Chondrocyte (in vitro differentiated cells): ENCODE results near the gene HSD17B12. TPM values are rescaled to one million over a fixed set of nuclear protein-coding genes. Genes with fewer than 3 reads are reported as not detected.

Experiments
- DNase-seq: peaks from one replicate; pipeline ENCODE4 v3.0.0; 2021; ENCODE audit warnings: mixed read lengths, low spot score
- H3K27ac Mint-ChIP-seq: one replicate; pipeline ENCODE4 v1.8.0; 2021; ENCODE audit warnings: mild to moderate bottlenecking, moderate library complexity, mixed read lengths; ENCODE audit not compliant: unreplicated experiment
- H3K27me3 Mint-ChIP-seq: 2 replicates; pipeline ENCODE4 v1.8.0; 2021; ENCODE audit warnings: low read depth, mixed read lengths
- H3K36me3 Mint-ChIP-seq: 2 replicates; pipeline ENCODE4 v1.8.0; 2021; ENCODE audit warnings: low read depth, mixed read lengths
- H3K4me1 Mint-ChIP-seq: 2 replicates; pipeline ENCODE4 v1.8.0; 2021; ENCODE audit warnings: low read depth, mild to moderate bottlenecking, mixed read lengths
- H3K4me3 Mint-ChIP-seq: one replicate; pipeline ENCODE4 v1.8.0; 2021; ENCODE audit warnings: mild to moderate bottlenecking, moderate library complexity, mixed read lengths; ENCODE audit not compliant: unreplicated experiment
- H3K9me3 Mint-ChIP-seq: 2 replicates; pipeline ENCODE4 v1.8.0; 2021; ENCODE audit warnings: low read depth, mixed read lengths
- total RNA-seq: library from RNA; stranded (reverse); gene quantifications from 3 replicates; pipeline ENCODE4 v1.2.1, GENCODE V29; 2021
- TF ChIP-seq, protein P1 (sequence below): fragments of 200-600 bp; sonication (generic); IDR thresholded peaks from 2 replicates; pipeline ENCODE4 v1.5.0; 2021; ENCODE audit warnings: antibody characterized with exemption, mild to moderate bottlenecking, moderate library complexity

The HSD17B12 gene
- total RNA-seq, 1 donor from 2014 or later, result 89.3 TPM

DNA sequence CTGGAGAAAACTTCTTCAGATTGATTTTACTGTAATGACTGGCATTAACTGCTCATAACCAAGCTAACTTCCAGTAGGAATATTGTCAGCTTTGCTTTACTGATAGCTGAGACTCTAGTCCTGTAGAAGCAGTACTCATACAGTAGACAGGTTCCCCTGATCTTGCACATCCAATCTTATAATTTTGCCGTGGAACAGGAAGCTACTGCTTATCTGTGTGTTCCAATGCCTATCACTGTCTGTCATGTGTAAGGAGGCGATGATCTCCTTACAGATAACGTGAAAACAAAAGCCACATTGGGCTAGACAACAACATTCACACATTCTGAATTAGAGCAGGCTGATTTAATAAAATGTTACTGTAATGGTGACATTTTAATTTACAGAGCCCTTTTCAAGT, 13.2 kb downstream of the HSD17B12 start:
- Mint-ChIP-seq H3K27me3 (no peaks in the 10 kb centered on the region), H3K4me1 (peaks cover 13% of the 10 kb centered on the region), H3K9me3 (no peaks in the 10 kb centered on the region), H3K27ac (no peak overlapping the region), H3K4me3 (no peak overlapping the region), H3K36me3 (peaks cover 4% of the 10 kb centered on the region)
- TF ChIP-seq, protein P1, sequence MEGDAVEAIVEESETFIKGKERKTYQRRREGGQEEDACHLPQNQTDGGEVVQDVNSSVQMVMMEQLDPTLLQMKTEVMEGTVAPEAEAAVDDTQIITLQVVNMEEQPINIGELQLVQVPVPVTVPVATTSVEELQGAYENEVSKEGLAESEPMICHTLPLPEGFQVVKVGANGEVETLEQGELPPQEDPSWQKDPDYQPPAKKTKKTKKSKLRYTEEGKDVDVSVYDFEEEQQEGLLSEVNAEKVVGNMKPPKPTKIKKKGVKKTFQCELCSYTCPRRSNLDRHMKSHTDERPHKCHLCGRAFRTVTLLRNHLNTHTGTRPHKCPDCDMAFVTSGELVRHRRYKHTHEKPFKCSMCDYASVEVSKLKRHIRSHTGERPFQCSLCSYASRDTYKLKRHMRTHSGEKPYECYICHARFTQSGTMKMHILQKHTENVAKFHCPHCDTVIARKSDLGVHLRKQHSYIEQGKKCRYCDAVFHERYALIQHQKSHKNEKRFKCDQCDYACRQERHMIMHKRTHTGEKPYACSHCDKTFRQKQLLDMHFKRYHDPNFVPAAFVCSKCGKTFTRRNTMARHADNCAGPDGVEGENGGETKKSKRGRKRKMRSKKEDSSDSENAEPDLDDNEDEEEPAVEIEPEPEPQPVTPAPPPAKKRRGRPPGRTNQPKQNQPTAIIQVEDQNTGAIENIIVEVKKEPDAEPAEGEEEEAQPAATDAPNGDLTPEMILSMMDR, result no peak
- DNase-seq, result no peak

DNA sequence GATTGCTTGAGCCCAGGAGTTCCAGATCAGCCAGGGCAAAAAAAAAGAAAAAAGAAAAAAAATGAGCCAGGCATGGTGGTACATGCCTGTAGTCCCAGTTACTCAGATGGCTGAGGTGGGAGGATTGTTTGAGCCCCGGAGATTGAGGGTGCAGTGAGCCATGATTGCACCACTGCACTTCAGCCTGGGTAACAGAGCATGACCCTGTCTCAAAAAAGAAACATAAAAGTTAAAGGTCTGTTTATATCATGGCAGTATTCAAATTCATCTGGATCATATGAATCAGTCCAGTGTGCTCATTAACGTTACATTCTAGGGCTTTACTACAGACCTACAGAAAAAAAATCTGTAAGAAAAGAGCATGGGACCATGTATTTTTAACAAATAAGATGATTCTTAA, 13.9 kb downstream of the HSD17B12 start:
- no peak for DNase-seq
- Mint-ChIP-seq H3K36me3 (peaks cover 4% of the 10 kb centered on the region), H3K9me3 (no peaks in the 10 kb centered on the region), H3K27ac (no peak overlapping the region), H3K27me3 (no peaks in the 10 kb centered on the region), H3K4me1 (peaks cover 13% of the 10 kb centered on the region), H3K4me3 (no peak overlapping the region)
- TF ChIP-seq, protein P1, result no peak

DNA sequence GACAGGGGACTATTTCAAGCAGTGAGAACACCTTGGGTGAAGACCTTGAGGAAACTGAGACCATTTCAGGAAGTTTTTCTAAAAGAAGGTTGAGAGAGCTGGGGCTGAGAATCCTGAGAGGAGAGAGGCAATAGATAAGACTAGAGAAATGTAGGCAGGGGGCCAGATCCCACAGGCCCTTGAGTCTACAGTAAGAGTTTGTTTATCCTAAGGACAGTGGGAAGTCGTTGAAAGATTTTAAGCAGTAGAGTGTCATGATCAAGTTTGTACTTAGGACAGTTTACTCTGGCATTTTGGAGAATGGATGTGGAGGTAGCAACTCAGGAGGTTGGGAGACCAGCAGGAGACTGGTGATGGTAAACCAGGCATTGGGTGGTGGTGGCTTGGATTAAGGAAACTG, 17.1 kb downstream of the HSD17B12 start:
- no peak overlapping the region for H3K4me3 Mint-ChIP-seq
- peaks cover 10% of the 10 kb centered on the region for H3K4me1 Mint-ChIP-seq
- H3K27ac Mint-ChIP-seq, result peak overlapping the region; percentile 17
- DNase-seq, result no peak
- peaks cover 23% of the 10 kb centered on the region for H3K9me3 Mint-ChIP-seq
- no peaks in the 10 kb centered on the region for H3K27me3 Mint-ChIP-seq
- peaks cover 12% of the 10 kb centered on the region for H3K36me3 Mint-ChIP-seq
- TF ChIP-seq, protein P1, result no peak

DNA sequence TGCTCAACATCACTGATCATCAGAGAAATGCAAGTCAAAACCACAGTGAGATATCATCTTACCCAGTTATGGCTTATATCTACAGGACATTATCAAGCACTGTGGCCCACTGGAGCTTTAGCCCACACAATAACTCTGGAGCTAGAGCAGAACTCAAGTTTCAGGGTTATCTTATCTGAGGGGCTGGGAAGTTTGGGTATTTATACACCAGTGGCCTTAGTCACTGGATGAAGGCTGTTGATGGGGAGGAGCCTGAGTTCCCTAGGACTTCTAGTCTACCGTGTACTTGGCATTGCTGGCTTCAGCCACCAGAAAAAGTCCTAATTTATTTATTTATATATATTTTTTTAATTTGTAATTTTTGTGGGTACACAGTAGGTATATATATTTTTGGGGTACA, 19.3 kb downstream of the HSD17B12 start:
- peaks cover 10% of the 10 kb centered on the region for H3K4me1 Mint-ChIP-seq
- no peak overlapping the region for H3K27ac Mint-ChIP-seq
- DNase-seq, result no peak
- peaks cover 14% of the 10 kb centered on the region for H3K36me3 Mint-ChIP-seq
- H3K27me3 Mint-ChIP-seq, result no peaks in the 10 kb centered on the region
- no peak overlapping the region for H3K4me3 Mint-ChIP-seq
- peaks cover 26% of the 10 kb centered on the region for H3K9me3 Mint-ChIP-seq
- TF ChIP-seq, protein P1, result no peak

DNA sequence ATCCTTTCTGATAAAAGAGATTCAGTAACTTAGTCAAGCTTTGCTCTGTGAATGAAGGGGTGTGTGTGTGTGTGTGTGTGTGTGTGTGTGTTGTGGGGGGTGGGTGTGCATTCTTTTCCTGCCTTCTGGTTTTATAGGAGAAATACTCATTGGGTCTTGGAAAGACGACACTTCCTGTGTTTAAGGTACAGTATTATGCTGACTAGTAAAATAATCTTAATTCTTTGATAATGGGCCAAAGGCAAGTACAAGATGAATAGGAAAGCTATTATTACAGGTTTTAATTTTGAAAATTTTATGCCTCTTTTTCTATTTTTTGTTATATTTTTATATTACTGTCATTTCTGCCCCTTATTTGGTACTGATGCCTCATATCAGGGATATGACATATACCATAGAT, 26.1 kb downstream of the HSD17B12 start:
- peak overlapping the region; percentile 18 for H3K27ac Mint-ChIP-seq
- peaks cover 9% of the 10 kb centered on the region for H3K36me3 Mint-ChIP-seq
- no peaks in the 10 kb centered on the region for H3K27me3 Mint-ChIP-seq
- DNase-seq, result no peak
- H3K9me3 Mint-ChIP-seq, result peaks cover 12% of the 10 kb centered on the region
- no peaks in the 10 kb centered on the region for H3K4me1 Mint-ChIP-seq
- TF ChIP-seq, protein P1, result no peak
- H3K4me3 Mint-ChIP-seq, result no peak overlapping the region
